K562 (cell line): ENCODE data around the gene NGRN. TPM values are rescaled to one million over a fixed set of nuclear protein-coding genes. Genes with fewer than 3 reads are reported as not detected.
A peak's percentile ranks its signal among the peaks of the same experiment; 100 is the strongest.

Experiments used
- ATF1 ChIP-seq, 2 experiments: fragments of 450-650 bp in 1 of 2; IDR thresholded peaks; 2 replicates each; pipeline ENCODE4 v1.6.1; 2016; ENCODE audit warnings: missing compliant biosample characterization in 1 of 2, missing genetic modification characterization in 1 of 2
- ATF3 ChIP-seq, 2 experiments: fragments of 450-650 bp in 1 of 2; sonication (generic) in 1 of 2; formaldehyde crosslinking in 1 of 2; IDR thresholded peaks in 1 of 2; conservative IDR thresholded peaks in 1 of 2; 2 replicates each; pipeline versions ENCODE4 v1.6.1 to v1.8.1; 2016 to 2023; ENCODE audit warnings: mild to moderate bottlenecking in 2 of 2, moderate library complexity in 2 of 2, inconsistent platforms in 1 of 2, missing genetic modification reagents in 1 of 2
- ATF4 ChIP-seq: fragments of 450-650 bp; formaldehyde crosslinking; IDR thresholded peaks from 2 replicates; pipeline ENCODE4 v1.4.0; 2022; ENCODE audit warnings: mild to moderate bottlenecking, moderate library complexity
- DDX20 ChIP-seq: fragments of 450-650 bp; IDR thresholded peaks from 2 replicates; pipeline ENCODE4 v1.6.1; 2016; ENCODE audit warnings: missing genetic modification characterization, low read depth, mild to moderate bottlenecking, missing compliant biosample characterization, moderate library complexity
- FOXM1 ChIP-seq, 2 experiments: fragments of 450-650 bp in 1 of 2; sonication (generic) in 1 of 2; formaldehyde crosslinking in 1 of 2; IDR thresholded peaks; 2 replicates each; pipeline versions ENCODE4 v1.6.1 to v1.9.0; 2017 to 2022; ENCODE audit warnings: low read depth in 2 of 2, mild to moderate bottlenecking in 2 of 2, missing genetic modification reagents in 1 of 2, moderate library complexity in 1 of 2
- HMGXB4 ChIP-seq: sonication (generic); formaldehyde crosslinking; IDR thresholded peaks from 2 replicates; pipeline ENCODE4 v1.8.1; 2023; ENCODE audit warnings: mild to moderate bottlenecking, missing genetic modification reagents
- ILF3 ChIP-seq: fragments of 450-650 bp; IDR thresholded peaks from 2 replicates; pipeline ENCODE4 v1.6.1; 2018; ENCODE audit warnings: antibody characterized with exemption, mild to moderate bottlenecking, moderate library complexity, borderline replicate concordance
- KAT2B ChIP-seq: IDR thresholded peaks from one replicate; pipeline ENCODE4 v1.6.1; 2012; ENCODE audit warnings: low read depth, mild to moderate bottlenecking, control low read depth, inconsistent platforms, low read length, moderate library complexity
- KDM1A ChIP-seq, 2 experiments: fragments of 450-650 bp; IDR thresholded peaks; 2 replicates each; pipeline ENCODE4 v1.6.1; 2016; ENCODE audit warnings: mild to moderate bottlenecking in 2 of 2
- MXI1 ChIP-seq: IDR thresholded peaks from 2 replicates; pipeline ENCODE4 v1.6.1; 2011; ENCODE audit warnings: low read depth, mild to moderate bottlenecking, improper control_type of control experiment, low read length
- NCOR1 ChIP-seq: fragments of 450-650 bp; IDR thresholded peaks from 2 replicates; pipeline ENCODE4 v1.6.1; 2016; ENCODE audit warnings: mild to moderate bottlenecking, moderate library complexity
- PURB ChIP-seq: sonication (generic); formaldehyde crosslinking; IDR thresholded peaks from 2 replicates; pipeline ENCODE4 v1.9.0; 2021; ENCODE audit warnings: low read depth, mild to moderate bottlenecking, missing genetic modification reagents
- RBM39 ChIP-seq: fragments of 200-400 bp; formaldehyde crosslinking; optimal IDR thresholded peaks from 2 replicates; pipeline ENCODE3; 2018; ENCODE audit warnings: low read depth, low read length
- SIX5 ChIP-seq, 2 experiments: IDR thresholded peaks; 2 replicates each; pipeline ENCODE4 v1.6.1; 2011; ENCODE audit warnings: low read length in 2 of 2, borderline replicate concordance in 1 of 2, low read depth in 1 of 2, mild to moderate bottlenecking in 1 of 2, moderate library complexity in 1 of 2; ENCODE audit not compliant: insufficient read depth in 1 of 2
- SREBF1 ChIP-seq: fragments of 150-350 bp; IDR thresholded peaks from 2 replicates; pipeline ENCODE4 v1.6.1; 2014; ENCODE audit warnings: antibody characterized with exemption, low read depth, low read length, borderline replicate concordance
- STAT5B ChIP-seq: fragments of 250-450 bp; sonication (Bioruptor Pico); IDR thresholded peaks from 2 replicates; pipeline ENCODE4 v1.8.0; 2021; ENCODE audit warnings: mild to moderate bottlenecking, inconsistent platforms
- ZC3H4 ChIP-seq: sonication (generic); formaldehyde crosslinking; IDR thresholded peaks from 2 replicates; pipeline ENCODE4 v1.9.0; 2021; ENCODE audit warnings: missing genetic modification reagents, borderline replicate concordance
- ZNF197 ChIP-seq: fragments of 200-800 bp; sonication (Bioruptor generic); IDR thresholded peaks from 2 replicates; pipeline ENCODE4 v1.6.1; 2016; ENCODE audit warnings: low read depth, missing genetic modification characterization, missing compliant biosample characterization
- ZNF217 ChIP-seq: sonication (generic); formaldehyde crosslinking; IDR thresholded peaks from 2 replicates; pipeline ENCODE4 v1.8.0; 2022; ENCODE audit warnings: mild to moderate bottlenecking, missing genetic modification reagents
- ZNF449 ChIP-seq: fragments of 250-450 bp; sonication (Bioruptor Pico); IDR thresholded peaks from 2 replicates; pipeline ENCODE4 v1.8.0; 2022; ENCODE audit warnings: moderate library complexity, mild to moderate bottlenecking, inconsistent platforms
- ZNF561 ChIP-seq: fragments of 450-650 bp; formaldehyde crosslinking; conservative IDR thresholded peaks from 2 replicates; pipeline ENCODE4 v1.4.0; 2020; ENCODE audit warnings: mild to moderate bottlenecking, moderate library complexity
- polyA plus RNA-seq, 8 experiments: library from polyadenylated mRNA; depleted of rRNA in 4 of 8; stranded (reverse) in 5 of 8; unstranded in 3 of 8; fragments of >200 nt; fragmentation: Nextera tagmentation in 2 of 8; fragmentation: Illumina TruSeq in 1 of 8; extraction: Ambion mirVana in 2 of 8; extraction: Trizol in 1 of 8; gene quantifications; 2 replicates each; pipeline versions ENCODE4 v1.2.1 to v1.2.3, GENCODE V29; 2011 to 2014; ENCODE audit warnings: inconsistent platforms in 1 of 8, missing spikeins in 1 of 8
- total RNA-seq, 7 experiments: library from RNA; depleted of rRNA in 6 of 7; stranded (reverse); fragments of >200 nt in 6 of 7; fragmentation: Illumina TruSeq in 2 of 7; extraction: Trizol in 2 of 7; gene quantifications; 2 replicates each; pipeline versions ENCODE4 v1.2.1 to v1.2.3, GENCODE V29; 2011 to 2021; ENCODE audit warnings: low replicate concordance in 1 of 7

NGRN gene
- total and polyA plus RNA-seq, 9 of the 15 experiments (the other 6 are each of a cell fraction or from before 2014, with no cell fraction given), result 14.0 to 73.4 (median 60.0) TPM

GRCh38 chr15:90265271-90266060, at the start of gene NGRN (continued):
- TF ChIP-seq HMGXB4, result no peak
- TF ChIP-seq NCOR1, result peak; percentile 31; the same call in 1 of the 2 replicates
- no peak for TF ChIP-seq FOXM1 (IDR thresholded peaks at IDR 0.05; ENCODE audit: low read depth)
- no peak for TF ChIP-seq FOXM1 (CRISPR knock-in tag; IDR thresholded peaks at IDR 0.05; ENCODE audit: low read depth)
- TF ChIP-seq PURB (CRISPR knock-in tag), result no peak
- no peak for TF ChIP-seq ZC3H4 (CRISPR knock-in tag)
- no peak for TF ChIP-seq KAT2B
- TF ChIP-seq SIX5 (IDR thresholded peaks at IDR 0.05; ENCODE audit: borderline replicate concordance in 1 of 2, insufficient read depth in 1 of 2, low read depth in 1 of 2, low read length in 2 of 2), result no peak
- TF ChIP-seq ATF4 (CRISPR knock-in tag), result no peak
- TF ChIP-seq ZNF449 (CRISPR knock-in tag), result no peak
- no peak for TF ChIP-seq STAT5B (CRISPR knock-in tag)
- no peak for TF ChIP-seq SREBF1
- TF ChIP-seq DDX20 (tag), result no peak
- no peak for TF ChIP-seq ILF3
- TF ChIP-seq ATF1 (CRISPR knock-in tag; IDR thresholded peaks at IDR 0.05), result no peak
- TF ChIP-seq ATF1 (tag; IDR thresholded peaks at IDR 0.05), result peak; percentile 80
- no peak for TF ChIP-seq KDM1A (IDR thresholded peaks at IDR 0.05)
- no peak for TF ChIP-seq ZNF197
- no peak for TF ChIP-seq ATF3 (IDR thresholded peaks at IDR 0.05)
- TF ChIP-seq ATF3 (CRISPR knock-in tag; conservative IDR thresholded peaks at IDR 0.05), result no peak
- no peak for TF ChIP-seq RBM39
- TF ChIP-seq ZNF561, result no peak
- TF ChIP-seq ZNF217 (CRISPR knock-in tag), result no peak
- peak; percentile 75 for TF ChIP-seq MXI1
